Upper lobe of right lung (tissue), 1 donor: ENCODE results near the gene OCA2. TPM values are rescaled to one million over a fixed set of nuclear protein-coding genes. Genes with fewer than 3 reads are reported as not detected.
"Not testable (repeated sequence)": the region's sequence is repeated elsewhere in the genome, so short reads cannot be mapped to it uniquely, and the experiment has no call there.

Source experiments
- ATAC-seq: fragments of 200-7000 bp; cut with Tn5 transposase; one replicate; pipeline ENCODE4 v1.9.1; 2020; ENCODE audit warnings: mild to moderate bottlenecking, moderate library complexity
- DNase-seq: peaks from one replicate; pipeline ENCODE4 v3.0.0-alpha.2; 2020
- H3K27ac ChIP-seq: fragments of 200-600 bp; one replicate; pipeline ENCODE4 v1.8.0; 2022
- H3K27me3 ChIP-seq: fragments of 200-600 bp; one replicate; pipeline ENCODE4 v1.8.0; 2022; ENCODE audit warnings: mild to moderate bottlenecking
- H3K36me3 ChIP-seq: fragments of 200-600 bp; one replicate; pipeline ENCODE4 v1.8.0; 2022
- H3K4me1 ChIP-seq: fragments of 200-600 bp; one replicate; pipeline ENCODE4 v1.8.0; 2022
- H3K4me3 ChIP-seq: fragments of 200-600 bp; one replicate; pipeline ENCODE4 v1.8.0; 2022; ENCODE audit warnings: mild to moderate bottlenecking
- H3K9me3 ChIP-seq: fragments of 200-600 bp; one replicate; pipeline ENCODE4 v1.8.0; 2022
- intact Hi-C: fragments of 100-400 bp; cut with DNase I; formaldehyde crosslinking; loops from one replicate; pipeline ENCODE4 v1.11.0; 2022
- total RNA-seq: library from RNA; stranded (reverse); fragmentation: NEBNext Ultra II Directional; extraction: Animal tissue kit (Norgen Biotek cat#: 25700); gene quantifications from one replicate; pipeline ENCODE4 v1.2.1, GENCODE V29; 2021
- TF ChIP-seq, protein P1 (sequence below): fragments of 200-600 bp; IDR thresholded peaks from one replicate; pipeline ENCODE4 v1.8.0; 2022; ENCODE audit warnings: antibody characterized with exemption
- donor health status: DM: no; HTN: yes; CAD: no; lungs with severe emphysema.

OCA2 gene
- total RNA-seq, 1 donor from 2014 or later = 0.55 TPM

DNA sequence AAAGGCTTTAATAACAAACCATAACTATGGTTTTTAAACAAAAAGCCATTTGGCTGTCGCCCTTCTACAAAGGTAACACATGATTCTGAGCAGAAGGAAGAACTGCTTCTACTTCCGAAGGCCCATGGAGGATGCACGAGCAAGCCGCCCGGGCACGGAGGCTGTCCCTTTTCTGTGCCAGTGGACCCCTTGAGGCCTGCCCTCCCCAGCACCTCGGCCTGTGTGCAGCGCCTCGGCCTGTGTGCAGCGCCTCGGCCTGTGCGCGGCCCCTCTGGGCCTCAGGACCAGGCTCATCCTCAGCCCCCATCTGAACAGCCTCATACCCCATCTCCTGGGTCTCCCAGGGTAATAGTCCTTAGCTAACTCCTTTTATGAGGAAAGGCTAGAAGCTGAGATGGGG, 329.5 kb downstream of the OCA2 start:
- H3K9me3 ChIP-seq = no peaks in the 10 kb centered on the region
- no peak overlapping the region for H3K27ac ChIP-seq
- no peak overlapping the region for H3K4me3 ChIP-seq
- peak; percentile 26 for ATAC-seq
- H3K27me3 ChIP-seq = no peaks in the 10 kb centered on the region
- H3K4me1 ChIP-seq = no peaks in the 10 kb centered on the region
- intact Hi-C loops = no loop called here
- TF ChIP-seq, protein P1, sequence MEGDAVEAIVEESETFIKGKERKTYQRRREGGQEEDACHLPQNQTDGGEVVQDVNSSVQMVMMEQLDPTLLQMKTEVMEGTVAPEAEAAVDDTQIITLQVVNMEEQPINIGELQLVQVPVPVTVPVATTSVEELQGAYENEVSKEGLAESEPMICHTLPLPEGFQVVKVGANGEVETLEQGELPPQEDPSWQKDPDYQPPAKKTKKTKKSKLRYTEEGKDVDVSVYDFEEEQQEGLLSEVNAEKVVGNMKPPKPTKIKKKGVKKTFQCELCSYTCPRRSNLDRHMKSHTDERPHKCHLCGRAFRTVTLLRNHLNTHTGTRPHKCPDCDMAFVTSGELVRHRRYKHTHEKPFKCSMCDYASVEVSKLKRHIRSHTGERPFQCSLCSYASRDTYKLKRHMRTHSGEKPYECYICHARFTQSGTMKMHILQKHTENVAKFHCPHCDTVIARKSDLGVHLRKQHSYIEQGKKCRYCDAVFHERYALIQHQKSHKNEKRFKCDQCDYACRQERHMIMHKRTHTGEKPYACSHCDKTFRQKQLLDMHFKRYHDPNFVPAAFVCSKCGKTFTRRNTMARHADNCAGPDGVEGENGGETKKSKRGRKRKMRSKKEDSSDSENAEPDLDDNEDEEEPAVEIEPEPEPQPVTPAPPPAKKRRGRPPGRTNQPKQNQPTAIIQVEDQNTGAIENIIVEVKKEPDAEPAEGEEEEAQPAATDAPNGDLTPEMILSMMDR = no peak
- DNase-seq = no peak
- H3K36me3 ChIP-seq = no peaks in the 10 kb centered on the region

DNA sequence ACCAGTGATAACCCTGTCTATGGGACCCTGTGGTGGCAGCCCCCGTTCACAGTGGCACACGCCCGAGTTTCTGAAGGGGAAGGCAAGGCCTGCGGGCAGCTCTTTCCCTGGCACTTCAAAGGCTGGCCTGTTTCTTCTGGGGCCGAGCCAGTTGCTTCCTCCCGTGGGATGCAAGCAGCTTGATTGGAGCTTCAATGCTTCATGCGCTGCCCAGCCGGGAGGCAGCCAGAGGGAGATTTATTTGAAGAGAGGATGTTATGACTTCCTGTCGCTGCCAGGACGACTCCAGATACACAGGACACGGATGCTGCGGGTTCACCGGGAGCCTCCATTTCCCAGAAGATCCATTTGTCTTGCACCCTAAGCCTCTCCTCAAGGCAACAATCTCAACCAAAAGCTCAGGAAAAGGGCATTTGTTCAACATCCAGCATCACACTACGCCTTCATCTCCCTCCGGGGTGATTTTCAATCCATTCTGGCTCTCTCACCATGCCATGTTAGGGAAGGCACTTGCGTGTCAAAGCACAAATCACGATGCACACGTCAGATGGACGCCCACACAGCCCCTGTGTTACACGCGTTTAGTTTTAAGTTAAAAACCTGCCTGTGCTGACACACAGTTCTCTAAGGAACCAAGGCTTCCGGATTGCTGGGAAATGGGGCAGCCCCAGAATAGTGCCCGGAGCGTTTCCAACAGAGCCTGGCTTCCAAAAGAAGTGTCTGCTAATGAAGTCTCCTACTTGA, 330.2 kb downstream of the OCA2 start:
- Histone ChIP-seq H3K36me3 (no peaks in the 10 kb centered on the region), H3K27ac (no peak overlapping the region), H3K4me1 (no peaks in the 10 kb centered on the region), H3K9me3 (no peaks in the 10 kb centered on the region), H3K4me3 (no peak overlapping the region), H3K27me3 (no peaks in the 10 kb centered on the region)
- TF ChIP-seq, protein P1 = no peak
- no peak for DNase-seq
- no peak for ATAC-seq
- intact Hi-C loops = no loop called here

DNA sequence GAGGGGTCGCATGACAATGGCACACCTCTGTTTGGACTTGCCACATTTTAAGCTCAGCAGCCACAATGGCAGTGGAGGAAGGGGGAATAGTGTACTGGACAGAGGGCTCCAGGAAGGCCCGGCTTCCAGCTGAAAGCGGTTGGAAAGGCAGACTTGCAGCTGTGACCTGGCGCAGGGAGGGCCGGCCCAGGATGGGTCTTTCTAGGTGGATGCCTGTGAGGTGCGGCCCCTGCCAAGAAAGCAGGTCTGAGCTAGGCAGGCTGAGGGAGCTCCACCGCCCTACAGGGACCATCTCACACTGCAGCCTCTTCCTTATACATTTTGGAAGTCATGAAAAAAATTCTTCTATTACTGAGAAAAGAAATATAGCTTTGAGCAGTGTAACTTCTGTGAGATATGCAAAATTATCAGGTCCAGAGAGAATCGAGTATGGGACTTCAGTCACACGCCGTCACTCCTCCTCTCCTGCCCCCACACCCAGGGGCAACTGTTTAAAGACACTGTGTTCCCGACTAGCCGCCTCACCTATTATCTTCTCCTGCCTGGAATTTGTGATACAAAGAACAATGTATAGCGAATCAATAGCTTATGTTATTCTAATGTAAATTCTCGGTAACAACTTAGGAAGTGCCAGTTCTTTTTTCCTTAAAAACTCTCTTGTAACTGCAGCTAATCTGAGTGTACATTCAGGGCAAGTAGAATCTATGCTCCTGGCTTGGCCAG, 331.0 kb downstream of the OCA2 start:
- Histone ChIP-seq H3K4me1 (no peaks in the 10 kb centered on the region), H3K36me3 (no peaks in the 10 kb centered on the region), H3K4me3 (no peak overlapping the region), H3K27me3 (no peaks in the 10 kb centered on the region), H3K27ac (no peak overlapping the region), H3K9me3 (no peaks in the 10 kb centered on the region)
- no peak for ATAC-seq
- DNase-seq = no peak
- TF ChIP-seq, protein P1 = no peak
- intact Hi-C loops = no loop called here

DNA sequence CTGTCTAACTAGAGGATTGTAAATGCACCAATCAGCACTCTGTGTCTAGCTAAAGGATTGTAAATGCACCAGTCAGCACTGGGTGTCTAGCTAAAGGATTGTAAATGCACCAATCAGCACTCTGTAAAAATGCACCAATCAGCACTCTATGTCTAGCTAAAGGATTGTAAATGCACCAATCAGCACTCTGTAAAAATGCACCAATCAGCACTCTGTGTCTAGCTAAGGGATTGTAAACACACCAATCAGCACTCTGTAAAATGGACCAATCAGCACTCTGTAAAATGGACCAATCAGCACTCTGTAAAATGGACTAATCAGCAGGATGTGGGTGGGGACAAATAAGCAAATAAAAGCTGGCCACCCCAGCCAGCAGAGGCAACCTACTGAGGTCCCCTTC, 331.7 kb downstream of the OCA2 start:
- H3K9me3 ChIP-seq, intact Hi-C loops, H3K36me3 ChIP-seq, ATAC-seq, H3K27me3 ChIP-seq, DNase-seq, H3K4me3 ChIP-seq, H3K27ac ChIP-seq, H3K4me1 ChIP-seq: not testable (repeated sequence)

DNA sequence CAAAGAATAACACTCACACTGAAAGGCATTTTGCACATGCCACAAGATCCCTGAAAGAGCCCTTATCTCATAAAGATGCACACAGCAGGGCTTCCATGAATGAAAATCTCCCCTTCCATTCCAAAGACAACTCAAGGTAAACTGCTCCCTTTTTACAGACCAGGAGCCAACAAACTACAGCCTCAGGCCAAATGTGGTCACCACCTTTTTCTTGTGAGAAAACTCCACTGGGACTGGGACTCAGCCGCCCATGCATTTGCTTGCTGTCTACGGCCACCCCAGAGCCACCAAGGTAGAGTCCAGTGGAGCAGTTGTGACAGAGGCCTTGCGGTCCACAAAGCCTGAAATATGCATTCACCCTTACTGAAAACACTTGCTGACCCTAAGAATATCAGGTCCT, 334.8 kb downstream of the OCA2 start:
- Histone ChIP-seq H3K4me1 (no peaks in the 10 kb centered on the region), H3K9me3 (no peaks in the 10 kb centered on the region), H3K4me3 (no peak overlapping the region), H3K27me3 (no peaks in the 10 kb centered on the region), H3K36me3 (no peaks in the 10 kb centered on the region), H3K27ac (no peak overlapping the region)
- ATAC-seq (no peak), DNase-seq (no peak)
- intact Hi-C loops = no loop called here
- TF ChIP-seq, protein P1 = no peak

DNA sequence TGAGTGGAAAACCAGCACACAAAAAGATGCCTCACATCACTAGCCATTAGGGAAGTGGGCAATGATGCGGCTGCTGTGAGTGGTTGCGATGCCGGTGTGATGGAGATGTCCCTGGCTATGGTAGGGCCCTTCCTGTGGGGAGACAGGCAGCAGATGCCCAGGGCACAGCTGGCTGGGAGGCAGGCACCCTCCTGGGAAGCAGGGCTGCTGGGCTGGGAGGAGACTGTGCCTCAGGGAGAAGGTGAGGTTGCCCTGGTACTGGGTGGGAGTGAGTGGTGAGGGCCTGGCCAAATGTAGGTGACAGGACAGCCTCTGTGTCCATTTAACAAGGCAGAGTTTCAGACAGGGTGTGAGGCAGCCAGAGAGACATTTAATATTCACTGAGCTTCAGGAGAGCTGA, 335.6 kb downstream of the OCA2 start:
- no peaks in the 10 kb centered on the region for H3K27me3 ChIP-seq
- H3K36me3 ChIP-seq = no peaks in the 10 kb centered on the region
- DNase-seq (no peak), ATAC-seq (peak; percentile 26)
- TF ChIP-seq, protein P1 = no peak
- no peak overlapping the region for H3K4me3 ChIP-seq
- H3K27ac ChIP-seq = no peak overlapping the region
- H3K4me1 ChIP-seq = no peaks in the 10 kb centered on the region
- intact Hi-C loops = no loop called here
- no peaks in the 10 kb centered on the region for H3K9me3 ChIP-seq
